K562 (cell line): ENCODE data around the gene ECT2L. TPM values are rescaled to one million over a fixed set of nuclear protein-coding genes. Genes with fewer than 3 reads are reported as not detected.

Experiments used
- ARID3A ChIP-seq: IDR thresholded peaks from 2 replicates; pipeline ENCODE4 v1.6.1; 2012; ENCODE audit warnings: low read depth, low read length, improper control_type of control experiment, borderline replicate concordance
- ATF2 ChIP-seq: sonication (generic); formaldehyde crosslinking; IDR thresholded peaks from 2 replicates; pipeline ENCODE4 v1.8.1; 2022; ENCODE audit warnings: missing genetic modification reagents
- DMBX1 ChIP-seq: fragments of 250-450 bp; sonication (Bioruptor Pico); IDR thresholded peaks from 2 replicates; pipeline ENCODE4 v1.8.0; 2022; ENCODE audit warnings: inconsistent platforms, mild to moderate bottlenecking, moderate library complexity, borderline replicate concordance
- HDAC2 ChIP-seq: fragments of 450-650 bp; IDR thresholded peaks from 2 replicates; pipeline ENCODE4 v1.6.1; 2016; ENCODE audit warnings: mild to moderate bottlenecking
- NEUROD1 ChIP-seq: fragments of 150-350 bp; IDR thresholded peaks from 2 replicates; pipeline ENCODE4 v1.6.1; 2014; ENCODE audit warnings: borderline replicate concordance, low read length, low read depth; ENCODE audit not compliant: partially characterized antibody
- NKRF ChIP-seq: fragments of 450-650 bp; IDR thresholded peaks from 2 replicates; pipeline ENCODE4 v1.6.1; 2016; ENCODE audit warnings: borderline replicate concordance
- RNF2 ChIP-seq: sonication (generic); IDR thresholded peaks from 2 replicates; pipeline ENCODE4 v1.6.1; 2016
- TEAD1 ChIP-seq, 2 experiments: fragments of 450-650 bp in 1 of 2; sonication (generic) in 1 of 2; formaldehyde crosslinking; IDR thresholded peaks; 2 replicates each; pipeline versions ENCODE4 v1.4.0 to v1.8.0; 2020 to 2022; ENCODE audit warnings: mild to moderate bottlenecking in 2 of 2, missing genetic modification reagents in 1 of 2
- THRA ChIP-seq: fragments of 450-650 bp; IDR thresholded peaks from 2 replicates; pipeline ENCODE4 v1.6.1; 2017; ENCODE audit warnings: mild to moderate bottlenecking, moderate library complexity
- USF1 ChIP-seq: sonication (generic); formaldehyde crosslinking; IDR thresholded peaks from 2 replicates; pipeline ENCODE4 v1.9.0; 2022; ENCODE audit warnings: mild to moderate bottlenecking, missing genetic modification reagents
- ZEB2 ChIP-seq: fragments of 450-650 bp; IDR thresholded peaks from 2 replicates; pipeline ENCODE4 v1.6.1; 2016
- ZNF518B ChIP-seq: fragments of 250-450 bp; sonication (Bioruptor Pico); IDR thresholded peaks from 2 replicates; pipeline ENCODE4 v1.5.0; 2021; ENCODE audit warnings: mild to moderate bottlenecking, moderate library complexity
- polyA plus RNA-seq, 8 experiments: library from polyadenylated mRNA; depleted of rRNA in 4 of 8; stranded (reverse) in 5 of 8; unstranded in 3 of 8; fragments of >200 nt; fragmentation: Nextera tagmentation in 2 of 8; fragmentation: Illumina TruSeq in 1 of 8; extraction: Ambion mirVana in 2 of 8; extraction: Trizol in 1 of 8; gene quantifications; 2 replicates each; pipeline versions ENCODE4 v1.2.1 to v1.2.3, GENCODE V29; 2011 to 2014; ENCODE audit warnings: inconsistent platforms in 1 of 8, missing spikeins in 1 of 8
- total RNA-seq, 7 experiments: library from RNA; depleted of rRNA in 6 of 7; stranded (reverse); fragments of >200 nt in 6 of 7; fragmentation: Illumina TruSeq in 2 of 7; extraction: Trizol in 2 of 7; gene quantifications; 2 replicates each; pipeline versions ENCODE4 v1.2.1 to v1.2.3, GENCODE V29; 2011 to 2021; ENCODE audit warnings: low replicate concordance in 1 of 7

ECT2L gene
- total and polyA plus RNA-seq, 9 of the 15 experiments (the other 6 are each of a cell fraction or from before 2014, with no cell fraction given): 0.03 to 0.04 TPM; not detected in 7

GRCh38 chr6:138818496-138819194 is 22.8 kb downstream of the ECT2L start (continued):
- TF ChIP-seq ZNF518B (CRISPR knock-in tag) (no peak), RNF2 (no peak), ATF2 (CRISPR knock-in tag) (no peak), HDAC2 (no peak), DMBX1 (no peak), USF1 (CRISPR knock-in tag) (no peak), ZEB2 (no peak), THRA (no peak), ARID3A (no peak), TEAD1 (CRISPR knock-in tag; IDR thresholded peaks at IDR 0.05) (no peak), NEUROD1 (no peak), NKRF (no peak)
